GM06990 (cell line): ENCODE data around the gene LRRC59.
A peak's percentile ranks its signal among the peaks of the same experiment; 100 is the strongest.

Experiments
- DNase-seq: peaks from one replicate; pipeline ENCODE4 v3.0.0-alpha.2; 2011; ENCODE audit not compliant: insufficient read length; ENCODE audit errors: extremely low read depth
- H3K27me3 ChIP-seq: replicated peaks from 2 replicates; pipeline ENCODE4 v1.6.0; 2011; ENCODE audit warnings: low read length; ENCODE audit not compliant: control insufficient read depth, insufficient read depth
- H3K36me3 ChIP-seq: 2 replicates; pipeline ENCODE4 v1.5.1; 2011; ENCODE audit warnings: low read length; ENCODE audit not compliant: control insufficient read depth, insufficient read depth
- H3K4me3 ChIP-seq: replicated peaks from 2 replicates; pipeline ENCODE4 v1.5.1; 2011; ENCODE audit warnings: low read depth, mild to moderate bottlenecking, control low read depth, low read length
- CTCF ChIP-seq: IDR thresholded peaks from 2 replicates; pipeline ENCODE4 v1.5.1; 2011; ENCODE audit warnings: low read length, control low read depth, mild to moderate bottlenecking, inconsistent platforms; ENCODE audit not compliant: insufficient read depth, poor library complexity, severe bottlenecking

The LRRC59 gene

GRCh38 chr17:50372222-50372757 lies 25.0 kb downstream of the LRRC59 start:
- no peak for DNase-seq
- no peak for TF ChIP-seq CTCF
- no peaks in the 10 kb centered on the region for H3K27me3 ChIP-seq
- peak overlapping the region; percentile 94 for H3K4me3 ChIP-seq
- peaks cover 17% of the 10 kb centered on the region for H3K36me3 ChIP-seq

GRCh38 chr17:50371526-50371925 lies 25.8 kb downstream of the LRRC59 start:
- Histone ChIP-seq H3K36me3 (peaks cover 19% of the 10 kb centered on the region), H3K4me3 (peak overlapping the region; percentile 94), H3K27me3 (no peaks in the 10 kb centered on the region)
- TF ChIP-seq CTCF: no peak
- no peak for DNase-seq

- no peak for DNase-seq
- Histone ChIP-seq H3K27me3 (no peaks in the 10 kb centered on the region), H3K36me3 (peaks cover 22% of the 10 kb centered on the region), H3K4me3 (no peak overlapping the region)
- TF ChIP-seq CTCF: no peak
Measured at GRCh38 chr17:50370052-50370451, 27.3 kb downstream of the LRRC59 start.

DNA sequence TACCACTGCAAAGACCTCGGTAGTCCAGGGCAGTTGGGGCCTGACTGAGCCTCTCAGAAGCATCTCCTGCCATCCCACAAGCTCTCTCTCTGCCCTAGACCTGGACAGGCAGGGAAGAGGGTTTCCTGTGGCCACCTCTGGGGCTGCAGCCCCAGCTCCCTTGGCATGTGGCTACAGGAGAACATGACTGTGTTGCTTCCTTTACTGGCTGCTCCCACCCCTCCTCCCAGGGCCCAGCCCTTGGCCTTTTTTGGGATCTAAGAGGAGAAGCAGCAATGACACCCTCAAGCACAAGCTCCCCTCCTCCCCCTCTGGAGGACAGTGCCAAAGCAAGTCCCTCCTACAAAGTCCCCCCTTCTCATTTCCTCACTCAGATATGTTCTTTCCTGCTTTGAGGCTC lies 29.9 kb downstream of the LRRC59 start:
- H3K4me3 ChIP-seq: no peak overlapping the region
- TF ChIP-seq CTCF: no peak
- H3K36me3 ChIP-seq: peaks cover 22% of the 10 kb centered on the region
- no peaks in the 10 kb centered on the region for H3K27me3 ChIP-seq
- no peak for DNase-seq

DNA sequence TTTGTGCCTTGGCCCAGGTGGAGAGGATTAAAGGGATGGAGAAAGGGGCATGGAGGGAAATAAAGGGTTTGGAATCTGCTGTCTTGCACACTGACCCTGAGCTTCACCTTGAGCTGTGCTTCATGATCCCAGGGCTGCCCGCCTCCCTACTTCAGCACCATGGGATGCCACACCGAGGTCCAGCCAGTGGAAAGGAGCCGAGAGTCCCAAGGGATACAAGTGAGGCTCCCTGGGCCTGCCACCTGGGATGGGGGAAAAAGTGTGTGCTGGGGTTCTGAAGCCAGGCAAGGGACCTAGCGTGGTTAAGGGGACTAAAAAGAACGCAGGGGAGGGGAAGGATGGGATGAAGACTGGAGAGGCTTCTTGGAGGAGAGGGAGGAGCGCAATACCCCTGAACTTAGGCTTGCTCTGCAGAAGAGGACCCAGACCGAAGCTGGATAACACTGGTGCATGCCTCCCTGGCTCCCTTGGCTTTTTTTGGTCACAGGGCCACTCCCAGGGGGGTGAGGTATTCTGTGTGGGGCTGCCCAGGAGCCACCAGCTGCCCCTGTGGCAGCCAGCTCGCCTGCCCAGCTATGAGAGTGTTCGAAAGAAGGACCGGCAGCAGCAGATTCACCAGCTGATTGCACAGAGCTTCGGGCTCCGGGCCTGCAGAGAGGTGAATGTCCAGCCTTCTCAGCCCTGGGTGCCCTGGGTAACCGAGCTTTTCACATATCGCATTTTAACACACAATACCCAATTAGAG lies 31.5 kb downstream of the LRRC59 start:
- DNase-seq: no peak
- Histone ChIP-seq H3K36me3 (peaks cover 22% of the 10 kb centered on the region), H3K4me3 (no peak overlapping the region)

More for the DNA sequence above, 31.5 kb downstream of the LRRC59 start:
- H3K27me3 ChIP-seq: no peaks in the 10 kb centered on the region
- TF ChIP-seq CTCF: no peak
